Ecto neural progenitor cell (in vitro differentiated cells): ENCODE results near the gene CCT6B.

Experiments used
- DNase-seq: peaks from one replicate; pipeline ENCODE4 v3.0.0-alpha.2; 2018; ENCODE audit warnings: low spot score

The CCT6B gene

GRCh38 chr17:34883106-34884000 lies 77.9 kb downstream of the CCT6B start:
- DNase-seq = peak; percentile 76

GRCh38 chr17:34879146-34879545 lies 82.1 kb downstream of the CCT6B start:
- DNase-seq = no peak
